ENCODE measurements around the gene RHBDF1.

Gene RHBDF1

DNA sequence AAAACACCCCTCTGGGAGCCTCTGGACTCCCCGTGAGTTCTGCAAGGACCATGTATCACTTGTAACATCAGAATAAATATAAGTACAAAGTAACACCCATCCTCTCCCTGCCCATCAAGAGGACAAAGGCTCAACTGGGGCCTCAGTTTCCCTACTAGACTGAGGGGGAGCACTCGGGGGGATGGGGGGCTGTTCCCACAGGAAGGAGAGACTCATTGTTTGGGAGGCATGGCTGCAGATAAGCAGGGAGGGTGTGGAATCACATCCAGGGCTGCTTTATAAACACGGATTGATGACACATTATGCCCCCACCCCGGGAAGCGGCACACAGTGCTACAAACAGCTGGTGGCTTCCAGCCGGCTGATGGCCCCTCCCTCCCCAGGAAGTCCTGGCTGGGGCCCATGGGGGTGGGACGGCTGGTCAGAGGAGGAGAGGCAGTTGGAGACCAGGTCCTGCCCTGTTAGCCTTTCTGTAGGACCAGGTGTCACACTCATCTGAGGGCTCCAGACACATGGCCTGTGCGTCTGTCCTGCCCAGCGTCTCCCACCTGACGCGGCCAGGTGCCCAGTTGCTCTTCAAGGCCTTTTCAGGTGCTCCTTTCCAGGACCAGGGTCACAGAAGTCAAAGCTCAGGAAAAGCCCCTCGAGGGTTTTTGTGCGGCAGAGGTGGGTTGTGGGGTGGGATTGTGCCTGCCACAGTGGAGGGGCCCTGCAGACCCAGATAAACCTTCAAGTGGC lies 4.3 kb upstream of the RHBDF1 start:
- H3K27ac ChIP-seq (replicated peaks): peak overlapping the region; percentile 72
- TF ChIP-seq SPI1 (IDR thresholded peaks at IDR 0.05; ENCODE audit: borderline replicate concordance, low read depth) (no peak), POLR2AphosphoS5 (IDR thresholded peaks at IDR 0.05; ENCODE audit: low read depth) (no peak), GABPA (IDR thresholded peaks at IDR 0.05; ENCODE audit: low read depth) (no peak)
- TF ChIP-seq, protein P1, sequence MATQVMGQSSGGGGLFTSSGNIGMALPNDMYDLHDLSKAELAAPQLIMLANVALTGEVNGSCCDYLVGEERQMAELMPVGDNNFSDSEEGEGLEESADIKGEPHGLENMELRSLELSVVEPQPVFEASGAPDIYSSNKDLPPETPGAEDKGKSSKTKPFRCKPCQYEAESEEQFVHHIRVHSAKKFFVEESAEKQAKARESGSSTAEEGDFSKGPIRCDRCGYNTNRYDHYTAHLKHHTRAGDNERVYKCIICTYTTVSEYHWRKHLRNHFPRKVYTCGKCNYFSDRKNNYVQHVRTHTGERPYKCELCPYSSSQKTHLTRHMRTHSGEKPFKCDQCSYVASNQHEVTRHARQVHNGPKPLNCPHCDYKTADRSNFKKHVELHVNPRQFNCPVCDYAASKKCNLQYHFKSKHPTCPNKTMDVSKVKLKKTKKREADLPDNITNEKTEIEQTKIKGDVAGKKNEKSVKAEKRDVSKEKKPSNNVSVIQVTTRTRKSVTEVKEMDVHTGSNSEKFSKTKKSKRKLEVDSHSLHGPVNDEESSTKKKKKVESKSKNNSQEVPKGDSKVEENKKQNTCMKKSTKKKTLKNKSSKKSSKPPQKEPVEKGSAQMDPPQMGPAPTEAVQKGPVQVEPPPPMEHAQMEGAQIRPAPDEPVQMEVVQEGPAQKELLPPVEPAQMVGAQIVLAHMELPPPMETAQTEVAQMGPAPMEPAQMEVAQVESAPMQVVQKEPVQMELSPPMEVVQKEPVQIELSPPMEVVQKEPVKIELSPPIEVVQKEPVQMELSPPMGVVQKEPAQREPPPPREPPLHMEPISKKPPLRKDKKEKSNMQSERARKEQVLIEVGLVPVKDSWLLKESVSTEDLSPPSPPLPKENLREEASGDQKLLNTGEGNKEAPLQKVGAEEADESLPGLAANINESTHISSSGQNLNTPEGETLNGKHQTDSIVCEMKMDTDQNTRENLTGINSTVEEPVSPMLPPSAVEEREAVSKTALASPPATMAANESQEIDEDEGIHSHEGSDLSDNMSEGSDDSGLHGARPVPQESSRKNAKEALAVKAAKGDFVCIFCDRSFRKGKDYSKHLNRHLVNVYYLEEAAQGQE (IDR thresholded peaks at IDR 0.05; ENCODE audit: insufficient replicate concordance, low read depth): no peak
- TF ChIP-seq, protein P2, sequence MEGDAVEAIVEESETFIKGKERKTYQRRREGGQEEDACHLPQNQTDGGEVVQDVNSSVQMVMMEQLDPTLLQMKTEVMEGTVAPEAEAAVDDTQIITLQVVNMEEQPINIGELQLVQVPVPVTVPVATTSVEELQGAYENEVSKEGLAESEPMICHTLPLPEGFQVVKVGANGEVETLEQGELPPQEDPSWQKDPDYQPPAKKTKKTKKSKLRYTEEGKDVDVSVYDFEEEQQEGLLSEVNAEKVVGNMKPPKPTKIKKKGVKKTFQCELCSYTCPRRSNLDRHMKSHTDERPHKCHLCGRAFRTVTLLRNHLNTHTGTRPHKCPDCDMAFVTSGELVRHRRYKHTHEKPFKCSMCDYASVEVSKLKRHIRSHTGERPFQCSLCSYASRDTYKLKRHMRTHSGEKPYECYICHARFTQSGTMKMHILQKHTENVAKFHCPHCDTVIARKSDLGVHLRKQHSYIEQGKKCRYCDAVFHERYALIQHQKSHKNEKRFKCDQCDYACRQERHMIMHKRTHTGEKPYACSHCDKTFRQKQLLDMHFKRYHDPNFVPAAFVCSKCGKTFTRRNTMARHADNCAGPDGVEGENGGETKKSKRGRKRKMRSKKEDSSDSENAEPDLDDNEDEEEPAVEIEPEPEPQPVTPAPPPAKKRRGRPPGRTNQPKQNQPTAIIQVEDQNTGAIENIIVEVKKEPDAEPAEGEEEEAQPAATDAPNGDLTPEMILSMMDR (IDR thresholded peaks at IDR 0.05; ENCODE audit: insufficient read depth, low read length): no peak
- peaks cover 12% of the 10 kb centered on the region for H3K27me3 ChIP-seq (ENCODE audit: insufficient read depth, poor library complexity, severe bottlenecking)
- H3K4me3 ChIP-seq (replicated peaks; ENCODE audit: insufficient read depth, low read length): peak overlapping the region; percentile 64; the same call in 1 of the 2 replicates
- DNase-seq (ENCODE audit: low read depth in 1 of 2, low spot score in 1 of 2): peak; percentile 46 to 63

DNA sequence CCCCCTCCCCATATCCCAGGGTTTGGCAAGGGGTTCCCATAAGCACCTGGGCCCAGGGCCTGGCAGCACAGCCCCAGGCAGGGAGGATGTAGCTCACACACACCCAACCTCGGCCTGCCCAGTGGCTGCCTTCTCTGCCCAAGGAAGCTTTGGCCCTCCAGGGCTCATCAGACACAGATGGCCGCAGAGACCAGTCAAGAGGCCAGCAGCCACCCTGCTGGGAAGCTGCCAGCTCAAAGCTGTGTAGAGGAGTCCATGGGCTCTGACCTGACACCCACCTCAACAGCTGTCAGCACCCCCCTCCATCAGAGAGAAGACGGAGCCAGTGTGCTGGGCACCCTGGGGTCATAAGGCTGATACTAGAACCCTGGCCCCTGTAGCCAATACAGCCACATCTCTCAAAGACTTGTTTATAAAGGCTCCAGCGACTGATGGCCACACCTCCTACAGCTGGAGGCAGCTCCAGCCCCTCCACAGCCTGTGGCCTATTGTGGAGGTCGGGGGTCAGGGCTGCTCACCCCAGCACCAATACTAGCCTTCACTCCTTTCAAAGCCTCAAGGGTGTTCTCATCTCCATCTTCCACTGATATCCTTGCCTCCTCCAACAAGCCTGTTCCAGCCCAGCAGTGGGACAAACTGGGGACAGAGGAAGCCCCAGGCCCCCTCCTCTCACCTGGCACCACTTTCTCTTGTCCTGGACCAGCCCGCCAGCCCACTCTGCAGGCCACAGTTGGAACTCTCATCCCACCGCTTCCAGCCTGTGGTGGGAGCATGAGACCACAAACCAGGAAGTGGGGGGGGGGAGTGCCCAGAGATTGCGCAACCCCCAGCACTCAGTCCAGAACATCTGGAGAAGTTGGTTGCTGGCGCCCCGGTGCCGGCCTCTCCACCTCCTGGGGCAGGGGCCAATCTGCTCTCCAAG lies 3.4 kb upstream of the RHBDF1 start:
- Histone ChIP-seq H3K27ac (replicated peaks) (peak overlapping the region; percentile 7; the same call in 1 of the 2 replicates), H3K27me3 (ENCODE audit: insufficient read depth, poor library complexity, severe bottlenecking) (peaks cover 20% of the 10 kb centered on the region), H3K4me3 (replicated peaks; ENCODE audit: insufficient read depth, low read length) (no peak overlapping the region)
- DNase-seq (ENCODE audit: low read depth in 1 of 2, low spot score in 1 of 2): peak; percentile 92 to 96
- TF ChIP-seq POLR2AphosphoS5 (IDR thresholded peaks at IDR 0.05; ENCODE audit: low read depth) (peak; percentile 94), SPI1 (IDR thresholded peaks at IDR 0.05; ENCODE audit: borderline replicate concordance, low read depth) (peak; percentile 65; the same call in 1 of the 2 replicates)
- TF ChIP-seq, protein P2 (IDR thresholded peaks at IDR 0.05; ENCODE audit: insufficient read depth, low read length): no peak

DNA sequence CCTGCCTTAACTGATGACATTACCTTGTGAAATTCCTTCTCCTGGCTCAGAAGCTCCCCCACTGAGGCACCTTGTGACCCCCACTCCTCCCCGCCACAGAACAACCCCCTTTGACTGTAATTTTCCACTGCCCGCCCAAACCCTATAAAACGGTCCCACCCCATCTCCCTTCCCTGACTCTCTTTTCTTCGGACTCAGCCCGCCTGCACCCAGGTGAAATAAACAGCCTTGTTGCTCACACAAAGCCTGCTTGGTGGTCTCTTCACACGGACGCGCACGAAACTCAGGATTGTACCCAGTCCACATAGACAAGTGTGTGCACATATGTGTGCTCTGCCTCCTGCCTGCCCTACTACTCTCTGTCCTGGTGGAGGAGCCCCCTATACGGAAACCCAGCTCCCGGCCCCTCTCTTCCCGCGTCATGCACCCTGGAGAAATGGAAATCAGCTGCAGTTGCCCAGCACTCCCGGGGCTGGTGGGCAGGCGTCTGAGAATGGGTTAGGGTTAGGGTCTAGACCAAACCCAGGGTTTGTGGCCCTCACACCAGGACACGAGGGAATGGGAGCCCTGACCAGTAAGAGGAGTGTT lies 2.4 kb upstream of the RHBDF1 start:
- H3K27me3 ChIP-seq (ENCODE audit: insufficient read depth, poor library complexity, severe bottlenecking): peaks cover 20% of the 10 kb centered on the region
- TF ChIP-seq GABPA (IDR thresholded peaks at IDR 0.05; ENCODE audit: low read depth) (no peak), SPI1 (IDR thresholded peaks at IDR 0.05; ENCODE audit: borderline replicate concordance, low read depth) (no peak), POLR2AphosphoS5 (IDR thresholded peaks at IDR 0.05; ENCODE audit: low read depth) (no peak)
- TF ChIP-seq, protein P1 (IDR thresholded peaks at IDR 0.05; ENCODE audit: insufficient replicate concordance, low read depth): no peak
- TF ChIP-seq, protein P2 (IDR thresholded peaks at IDR 0.05; ENCODE audit: insufficient read depth, low read length): no peak
- no peak for DNase-seq (ENCODE audit: low read depth in 1 of 2, low spot score in 1 of 2)
- H3K27ac ChIP-seq (replicated peaks): no peak overlapping the region
- no peak overlapping the region for H3K4me3 ChIP-seq (replicated peaks; ENCODE audit: insufficient read depth, low read length)
